Panc1 (cell line): ENCODE results near the gene BBS9. TPM values are rescaled to one million over a fixed set of nuclear protein-coding genes. Genes with fewer than 3 reads are reported as not detected.

Source experiments
- ATAC-seq: fragments of 200-7000 bp; cut with Tn5 transposase; 2 replicates; pipeline ENCODE4 v1.9.1; 2020; ENCODE audit warnings: mild to moderate bottlenecking, moderate library complexity
- BruUV-seq: library from RNA; stranded (reverse); fragments of 400-500 nt; replicated peaks from 2 replicates; lab custom pipeline; 2021; lab: Mats Ljungman, UMichigan
- CTCF ChIA-PET: fragments of 300-600 bp; sonication (Branson Sonifier 250); formaldehyde crosslinking; loops from one replicate; lab custom pipeline; 2022; ENCODE audit warnings: antibody characterized with exemption; lab: Charles Lee
- POLR2A ChIA-PET: fragments of 300-600 bp; sonication (Branson Sonifier 250); formaldehyde crosslinking; loops from one replicate; lab custom pipeline; 2022; ENCODE audit warnings: antibody characterized with exemption; lab: Charles Lee
- DNase-seq: peaks from one replicate; pipeline ENCODE4 v3.0.0-alpha.2; 2010; ENCODE audit warnings: low read depth, low spot score
- H3K27ac ChIP-seq: 2 replicates; pipeline ENCODE4 v1.5.1; 2011; ENCODE audit warnings: mild to moderate bottlenecking, low read length, inconsistent platforms
- H3K27me3 ChIP-seq: fragments of 200-500 bp; sonication (Bioruptor generic); 2 replicates; pipeline ENCODE4 v1.6.0; 2014; ENCODE audit warnings: low read length, inconsistent platforms; ENCODE audit not compliant: control insufficient read depth, insufficient read depth
- H3K36me3 ChIP-seq: fragments of 200-500 bp; sonication (Bioruptor generic); 2 replicates; pipeline ENCODE4 v1.5.1; 2014; ENCODE audit warnings: inconsistent platforms, mild to moderate bottlenecking, low read length, moderate library complexity; ENCODE audit not compliant: control insufficient read depth, insufficient read depth
- H3K4me1 ChIP-seq: 2 replicates; pipeline ENCODE4 v1.5.1; 2011; ENCODE audit warnings: inconsistent platforms, mild to moderate bottlenecking, low read length, moderate library complexity; ENCODE audit not compliant: control insufficient read depth, insufficient read depth
- H3K4me3 ChIP-seq, 2 experiments: 2 replicates each; pipeline ENCODE4 v1.5.1; 2011 to 2012; ENCODE audit warnings: low read depth in 2 of 2, low read length in 2 of 2, mild to moderate bottlenecking in 2 of 2, inconsistent platforms in 1 of 2, moderate library complexity in 1 of 2
- H3K9me3 ChIP-seq: fragments of 200-500 bp; sonication (Bioruptor generic); 2 replicates; pipeline ENCODE4 v1.5.1; 2014; ENCODE audit warnings: low read depth, mild to moderate bottlenecking, inconsistent platforms, low read length, moderate library complexity; ENCODE audit not compliant: control insufficient read depth, insufficient read depth
- CTCF ChIP-seq: fragments of 450-650 bp; IDR thresholded peaks from 2 replicates; pipeline ENCODE4 v1.5.1; 2017; ENCODE audit warnings: mild to moderate bottlenecking
- POLR2AphosphoS5 ChIP-seq: IDR thresholded peaks from 2 replicates; pipeline ENCODE4 v1.6.1; 2012; ENCODE audit warnings: mild to moderate bottlenecking, low read depth, low read length, moderate library complexity
- REST ChIP-seq, 2 experiments: IDR thresholded peaks; 2 replicates each; pipeline ENCODE4 v1.6.1; 2011 to 2012; ENCODE audit warnings: low read depth in 2 of 2, control low read depth in 1 of 2, low read length in 1 of 2, mild to moderate bottlenecking in 1 of 2, moderate library complexity in 1 of 2; ENCODE audit not compliant: insufficient read depth in 1 of 2
- SIN3A ChIP-seq: IDR thresholded peaks from 2 replicates; pipeline ENCODE4 v1.6.1; 2012; ENCODE audit warnings: low read depth, mild to moderate bottlenecking, low read length, moderate library complexity, borderline replicate concordance; ENCODE audit not compliant: insufficient read depth
- TCF7L2 ChIP-seq: IDR thresholded peaks from 2 replicates; pipeline ENCODE4 v1.6.1; 2011; ENCODE audit warnings: mild to moderate bottlenecking, low read depth, low read length, inconsistent platforms
- in situ Hi-C: cut with HindIII; loops from 2 replicates; pipeline ENCODE4 v1.10.0; 2016; ENCODE audit warnings: low sequenced_read_pairs, low pct_unique_long_range_greater_than_20kb
- intact Hi-C: fragments of 100-400 bp; cut with micrococcal nuclease; formaldehyde crosslinking; loops from one replicate; pipeline ENCODE4 v1.10.0; 2022; ENCODE audit not compliant: unreplicated experiment
- total RNA-seq: library from RNA; stranded (reverse); gene quantifications from one replicate; pipeline ENCODE4 v1.2.1, GENCODE V29; 2021; ENCODE audit not compliant: unreplicated experiment

Gene BBS9
- total RNA-seq, 1 experiment from 2014 or later, result 6.9 TPM

- no peak for ATAC-seq
- intact Hi-C loops, result loop anchor here (10.0 kb wide), 2 partner anchors 506 to 656 kb away; partner anchors contain the start of gene BMPER
- Histone ChIP-seq H3K4me1 (no peaks in the 10 kb centered on the region), H3K4me3 (no peak overlapping the region), H3K9me3 (no peaks in the 10 kb centered on the region), H3K27me3 (peaks cover 3% of the 10 kb centered on the region; the same call in 1 of the 2 replicates), H3K36me3 (no peaks in the 10 kb centered on the region), H3K27ac (no peak overlapping the region)
- DNase-seq, result no peak
- no TSS peak for BruUV-seq
- TF ChIP-seq POLR2AphosphoS5 (no peak), SIN3A (no peak), CTCF (no peak), TCF7L2 (no peak), REST (IDR thresholded peaks at IDR 0.05; ENCODE audit: insufficient read depth in 1 of 2, low read depth in 2 of 2, low read length in 1 of 2) (no peak)
- CTCF ChIA-PET, result no interaction called here
- POLR2A ChIA-PET, result no interaction called here
- in situ Hi-C loops, result no loop called here
Measured at GRCh38 chr7:33248671-33249070, 119.3 kb downstream of the BBS9 start.

DNA sequence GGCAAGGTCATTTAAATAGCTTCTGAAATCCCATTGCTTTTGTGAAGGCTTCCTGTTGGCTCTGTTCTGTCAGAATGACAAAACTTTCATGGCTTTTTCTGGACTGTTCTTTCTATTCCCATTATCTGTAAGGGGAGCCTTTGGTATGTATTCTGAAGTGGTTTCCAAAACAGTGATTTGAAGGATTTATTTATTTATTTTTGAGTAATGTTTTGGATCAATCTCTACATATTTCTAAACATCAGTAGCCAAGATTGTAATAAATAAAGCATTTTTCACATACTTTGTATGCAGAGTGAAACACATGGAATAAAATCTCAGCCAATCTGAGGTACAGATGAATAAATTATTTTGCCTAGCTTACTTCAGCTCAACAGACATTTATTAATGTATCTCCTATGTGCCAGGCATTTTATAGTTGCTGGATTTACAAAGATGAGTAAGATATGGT lies 121.1 kb downstream of the BBS9 start:
- POLR2A ChIA-PET, result no interaction called here
- DNase-seq (no peak), ATAC-seq (no peak)
- H3K27ac ChIP-seq, result no peak overlapping the region
- CTCF ChIA-PET, result no interaction called here
- in situ Hi-C loops (no loop called here), intact Hi-C loops (no loop called here)
- H3K36me3 ChIP-seq, result no peaks in the 10 kb centered on the region
- no peaks in the 10 kb centered on the region for H3K4me1 ChIP-seq
- BruUV-seq, result no TSS peak
- no peaks in the 10 kb centered on the region for H3K9me3 ChIP-seq
- no peak overlapping the region for H3K4me3 ChIP-seq
- H3K27me3 ChIP-seq, result no peaks in the 10 kb centered on the region
- TF ChIP-seq SIN3A (no peak), CTCF (no peak), POLR2AphosphoS5 (no peak), TCF7L2 (no peak), REST (IDR thresholded peaks at IDR 0.05; ENCODE audit: insufficient read depth in 1 of 2, low read depth in 2 of 2, low read length in 1 of 2) (no peak)
